ENCODE data around the gene PLAC1.

- no peak for TF ChIP-seq POLR2AphosphoS5 (IDR thresholded peaks at IDR 0.05; ENCODE audit: low read depth)
- TF ChIP-seq CTCF (IDR thresholded peaks at IDR 0.05; ENCODE audit: insufficient read depth, low read length) = no peak
- TF ChIP-seq, protein P1, sequence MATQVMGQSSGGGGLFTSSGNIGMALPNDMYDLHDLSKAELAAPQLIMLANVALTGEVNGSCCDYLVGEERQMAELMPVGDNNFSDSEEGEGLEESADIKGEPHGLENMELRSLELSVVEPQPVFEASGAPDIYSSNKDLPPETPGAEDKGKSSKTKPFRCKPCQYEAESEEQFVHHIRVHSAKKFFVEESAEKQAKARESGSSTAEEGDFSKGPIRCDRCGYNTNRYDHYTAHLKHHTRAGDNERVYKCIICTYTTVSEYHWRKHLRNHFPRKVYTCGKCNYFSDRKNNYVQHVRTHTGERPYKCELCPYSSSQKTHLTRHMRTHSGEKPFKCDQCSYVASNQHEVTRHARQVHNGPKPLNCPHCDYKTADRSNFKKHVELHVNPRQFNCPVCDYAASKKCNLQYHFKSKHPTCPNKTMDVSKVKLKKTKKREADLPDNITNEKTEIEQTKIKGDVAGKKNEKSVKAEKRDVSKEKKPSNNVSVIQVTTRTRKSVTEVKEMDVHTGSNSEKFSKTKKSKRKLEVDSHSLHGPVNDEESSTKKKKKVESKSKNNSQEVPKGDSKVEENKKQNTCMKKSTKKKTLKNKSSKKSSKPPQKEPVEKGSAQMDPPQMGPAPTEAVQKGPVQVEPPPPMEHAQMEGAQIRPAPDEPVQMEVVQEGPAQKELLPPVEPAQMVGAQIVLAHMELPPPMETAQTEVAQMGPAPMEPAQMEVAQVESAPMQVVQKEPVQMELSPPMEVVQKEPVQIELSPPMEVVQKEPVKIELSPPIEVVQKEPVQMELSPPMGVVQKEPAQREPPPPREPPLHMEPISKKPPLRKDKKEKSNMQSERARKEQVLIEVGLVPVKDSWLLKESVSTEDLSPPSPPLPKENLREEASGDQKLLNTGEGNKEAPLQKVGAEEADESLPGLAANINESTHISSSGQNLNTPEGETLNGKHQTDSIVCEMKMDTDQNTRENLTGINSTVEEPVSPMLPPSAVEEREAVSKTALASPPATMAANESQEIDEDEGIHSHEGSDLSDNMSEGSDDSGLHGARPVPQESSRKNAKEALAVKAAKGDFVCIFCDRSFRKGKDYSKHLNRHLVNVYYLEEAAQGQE (IDR thresholded peaks at IDR 0.05; ENCODE audit: insufficient replicate concordance, low read depth) = no peak
- TF ChIP-seq GABPA (IDR thresholded peaks at IDR 0.05; ENCODE audit: low read depth) = no peak
These were observed 44.9 kb downstream of the PLAC1 start for GRCh38 chrX:134613396-134613795.
